ENCODE data around the gene C9orf85.
"Not testable (repeated sequence)": the region's sequence is repeated elsewhere in the genome, so short reads cannot be mapped to it uniquely, and the experiment has no call there.

C9orf85 gene

DNA sequence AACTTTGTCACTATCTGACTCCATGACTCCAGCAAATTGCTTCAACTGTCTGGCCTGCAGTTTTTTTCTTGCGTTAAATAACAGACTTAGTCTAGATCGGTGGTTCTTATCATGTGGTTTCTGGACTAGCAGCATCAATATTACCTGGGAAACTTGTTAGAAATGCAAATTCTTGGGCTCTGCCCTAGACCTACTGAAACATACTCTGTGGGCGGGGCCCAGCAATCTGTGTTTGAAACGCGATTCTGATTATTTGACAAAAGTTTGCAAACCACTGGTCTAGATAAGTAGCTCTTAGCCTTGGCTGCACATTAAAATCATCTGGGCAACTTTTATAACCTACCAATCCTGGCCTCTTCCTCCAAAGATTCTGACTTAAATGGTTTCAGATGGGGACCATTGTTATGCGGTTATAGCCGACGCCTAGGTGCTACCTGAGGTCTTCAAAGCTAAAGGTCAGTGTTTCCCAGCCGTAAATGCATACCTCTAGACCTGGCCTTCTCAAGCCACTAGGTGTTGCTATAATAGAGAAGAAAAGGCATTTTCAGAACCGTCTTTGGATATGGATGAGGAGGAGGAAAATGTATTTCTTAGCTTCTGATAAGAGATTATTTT, 74.0 kb downstream of the C9orf85 start:
- no peak for TF ChIP-seq ZFX (IDR thresholded peaks at IDR 0.05)
- TF ChIP-seq, protein P1, sequence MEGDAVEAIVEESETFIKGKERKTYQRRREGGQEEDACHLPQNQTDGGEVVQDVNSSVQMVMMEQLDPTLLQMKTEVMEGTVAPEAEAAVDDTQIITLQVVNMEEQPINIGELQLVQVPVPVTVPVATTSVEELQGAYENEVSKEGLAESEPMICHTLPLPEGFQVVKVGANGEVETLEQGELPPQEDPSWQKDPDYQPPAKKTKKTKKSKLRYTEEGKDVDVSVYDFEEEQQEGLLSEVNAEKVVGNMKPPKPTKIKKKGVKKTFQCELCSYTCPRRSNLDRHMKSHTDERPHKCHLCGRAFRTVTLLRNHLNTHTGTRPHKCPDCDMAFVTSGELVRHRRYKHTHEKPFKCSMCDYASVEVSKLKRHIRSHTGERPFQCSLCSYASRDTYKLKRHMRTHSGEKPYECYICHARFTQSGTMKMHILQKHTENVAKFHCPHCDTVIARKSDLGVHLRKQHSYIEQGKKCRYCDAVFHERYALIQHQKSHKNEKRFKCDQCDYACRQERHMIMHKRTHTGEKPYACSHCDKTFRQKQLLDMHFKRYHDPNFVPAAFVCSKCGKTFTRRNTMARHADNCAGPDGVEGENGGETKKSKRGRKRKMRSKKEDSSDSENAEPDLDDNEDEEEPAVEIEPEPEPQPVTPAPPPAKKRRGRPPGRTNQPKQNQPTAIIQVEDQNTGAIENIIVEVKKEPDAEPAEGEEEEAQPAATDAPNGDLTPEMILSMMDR (conservative IDR thresholded peaks at IDR 0.05): peak; percentile 41
- no peak overlapping the region; the same call in 1 of the 2 replicates for H3K27ac ChIP-seq

DNA sequence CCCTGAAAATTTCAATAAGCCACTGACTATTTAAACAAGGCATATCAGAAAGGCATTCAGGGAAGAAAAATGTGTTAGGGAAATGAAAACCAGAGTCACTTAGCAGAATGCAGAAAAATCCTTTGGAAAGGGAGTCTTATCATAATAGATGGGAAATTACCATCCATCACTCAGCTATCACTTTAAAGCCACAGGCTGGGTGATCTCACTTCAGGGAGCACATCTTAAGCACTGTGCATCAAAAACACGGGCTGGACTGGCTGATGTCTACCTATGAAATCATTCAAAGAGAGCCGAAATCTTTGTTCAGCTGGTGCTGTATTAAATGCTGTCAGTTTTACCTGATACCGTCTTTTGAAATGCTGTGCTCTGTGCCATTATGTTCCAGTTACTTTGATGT, 75.5 kb downstream of the C9orf85 start:
- no peak for TF ChIP-seq ZFX (IDR thresholded peaks at IDR 0.05)
- TF ChIP-seq, protein P1 (conservative IDR thresholded peaks at IDR 0.05): no peak
- H3K27ac ChIP-seq: no peak overlapping the region

DNA sequence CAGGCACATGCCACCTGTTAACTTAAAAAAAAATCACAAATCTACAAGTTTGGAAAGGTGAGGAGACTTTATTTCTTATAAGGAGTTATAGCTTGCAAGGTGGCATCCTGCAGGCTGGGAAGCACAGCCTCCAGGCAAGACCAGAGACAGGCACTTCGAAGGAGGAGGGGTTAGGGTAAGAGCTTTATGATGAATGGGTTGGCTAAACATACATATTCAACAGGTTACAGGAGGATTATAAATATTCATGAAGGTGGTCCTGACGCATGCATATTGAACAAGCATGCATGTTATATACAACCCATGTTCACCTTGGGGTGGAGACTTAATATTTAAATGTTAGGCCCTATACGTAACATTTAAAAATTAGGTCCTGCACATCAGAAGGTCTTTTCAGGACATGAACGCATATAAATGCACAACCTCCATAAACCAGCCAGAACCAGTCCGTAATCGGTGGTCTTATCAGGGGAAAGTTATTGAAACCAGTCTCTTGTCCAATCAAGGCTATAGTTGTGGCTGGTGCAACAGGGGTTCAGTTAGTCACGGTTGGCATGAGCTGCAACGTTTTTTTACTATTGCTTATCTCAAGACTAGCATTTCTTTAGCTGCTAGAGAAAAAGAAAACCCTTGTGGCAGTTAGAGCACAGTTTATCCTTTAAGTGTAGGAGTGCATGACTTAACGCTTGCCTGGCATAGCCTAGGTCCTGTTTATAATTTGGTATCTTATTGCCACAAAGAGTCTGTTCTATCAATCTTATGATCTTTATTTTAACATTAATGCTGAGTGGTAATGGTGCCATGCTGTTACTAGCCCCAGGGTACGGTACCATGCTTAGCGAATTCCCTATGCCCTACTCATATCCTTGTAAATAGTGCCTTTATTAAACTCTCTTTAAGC, 76.3 kb downstream of the C9orf85 start:
- no peak overlapping the region for H3K27ac ChIP-seq
- TF ChIP-seq ZFX (IDR thresholded peaks at IDR 0.05): no peak
- TF ChIP-seq, protein P1 (conservative IDR thresholded peaks at IDR 0.05): no peak

DNA sequence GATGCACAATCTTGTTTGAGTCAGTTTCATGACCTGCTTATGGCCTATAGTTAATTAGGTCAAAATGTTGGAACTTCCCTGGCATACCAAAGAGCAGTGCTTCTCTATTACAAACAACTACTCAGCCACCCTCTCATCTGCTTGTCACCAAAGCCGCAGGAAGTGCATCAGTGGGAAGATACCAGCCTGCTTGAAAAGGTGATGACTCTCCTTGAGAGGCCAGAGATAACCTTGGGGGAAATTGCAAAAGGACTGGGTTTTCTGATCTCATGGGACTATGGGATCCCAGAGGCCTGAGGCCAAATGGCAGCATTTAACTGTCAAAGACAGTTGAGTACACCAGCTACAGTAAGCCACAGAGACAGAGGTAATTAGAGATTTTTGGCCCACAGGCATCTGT, 79.0 kb downstream of the C9orf85 start:
- TF ChIP-seq, protein P1 (conservative IDR thresholded peaks at IDR 0.05): no peak
- no peak for TF ChIP-seq ZFX (IDR thresholded peaks at IDR 0.05)
- H3K27ac ChIP-seq: no peak overlapping the region

DNA sequence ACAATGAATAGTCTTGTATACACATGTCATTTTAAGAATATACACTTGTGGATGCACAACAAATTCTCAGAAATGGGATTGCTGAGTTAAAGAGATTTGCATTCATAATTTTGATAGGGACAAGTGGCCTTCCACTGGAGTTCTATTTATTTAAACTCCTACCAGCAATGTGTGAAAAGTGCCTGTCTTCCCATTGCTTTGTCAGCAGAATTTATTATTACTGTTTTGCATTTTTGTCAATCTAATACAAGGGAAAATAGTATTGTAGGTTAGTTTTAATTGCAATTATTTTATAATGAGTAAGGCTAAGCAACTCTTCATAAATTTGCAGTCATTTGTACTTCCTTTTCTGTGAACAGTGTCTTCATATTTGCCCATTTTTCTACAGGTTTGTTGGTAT, 94.0 kb downstream of the C9orf85 start:
- TF ChIP-seq ZFX (IDR thresholded peaks at IDR 0.05): no peak
- TF ChIP-seq, protein P1 (conservative IDR thresholded peaks at IDR 0.05): no peak
- no peak overlapping the region for H3K27ac ChIP-seq

DNA sequence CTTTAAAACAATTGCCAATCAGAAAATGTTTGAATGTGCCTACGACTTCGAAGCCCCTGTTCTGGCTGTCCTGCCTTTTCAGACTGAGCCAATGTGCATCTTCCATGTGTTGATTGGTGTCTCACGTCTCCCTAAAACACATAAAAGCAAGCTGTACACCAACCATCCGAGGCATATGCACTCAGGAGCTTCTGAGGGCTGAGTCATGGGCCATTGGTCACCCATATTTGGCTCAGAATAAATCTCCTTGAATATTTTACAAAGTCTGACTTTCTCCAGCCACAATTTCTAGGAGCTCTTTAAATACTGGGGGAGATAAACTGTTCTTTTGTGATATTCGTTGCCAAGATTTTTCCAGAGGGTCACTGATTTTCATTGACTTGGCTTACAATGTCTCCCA, 95.1 kb downstream of the C9orf85 start:
- no peak overlapping the region for H3K27ac ChIP-seq
- no peak for TF ChIP-seq ZFX (IDR thresholded peaks at IDR 0.05)
- TF ChIP-seq, protein P1 (conservative IDR thresholded peaks at IDR 0.05): no peak

DNA sequence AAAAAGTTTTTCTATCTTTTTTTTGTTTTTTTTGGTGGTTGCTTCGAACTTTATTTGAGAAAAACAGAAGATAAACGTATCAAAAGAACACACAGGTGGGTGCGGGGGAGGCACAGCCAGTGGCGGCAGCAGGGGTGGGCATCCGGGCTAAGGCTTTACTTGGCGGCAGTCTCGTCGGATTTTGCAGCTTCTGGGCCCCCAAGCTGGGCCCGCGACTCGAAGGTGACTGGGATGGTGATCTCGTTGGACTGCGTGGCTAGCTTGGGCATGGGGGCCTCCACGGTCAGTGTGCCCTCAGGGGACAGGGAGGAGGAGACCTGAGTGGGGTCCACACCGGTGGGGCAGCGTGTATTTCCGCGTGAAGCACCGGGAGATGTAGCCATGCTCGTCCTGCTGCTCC, 96.3 kb downstream of the C9orf85 start:
- H3K27ac ChIP-seq: not testable (repeated sequence)

Measured in C4-2B (cell line).